Activated CD4-positive, CD25-positive, alpha-beta regulatory T cell (primary cell): ENCODE results near the gene SYNPO2.

Experiments used
- DNase-seq, 4 experiments: peaks; one replicate each; lab custom pipeline; 2025; lab: John Stamatoyannopoulos, UW

Gene SYNPO2

GRCh38 chr4:118881512-118882146 is 7.0 kb upstream of the SYNPO2 start:
- DNase-seq, result no peak

GRCh38 chr4:118883861-118884260 is 4.8 kb upstream of the SYNPO2 start:
- no peak for DNase-seq

- DNase-seq, result no peak
These were observed 3.9 kb upstream of the SYNPO2 start for GRCh38 chr4:118884716-118885115.

- no peak for DNase-seq
These were observed 648 bp downstream of the SYNPO2 start for GRCh38 chr4:118889312-118889691.

- DNase-seq, result no peak
These were observed 5.4 kb downstream of the SYNPO2 start for GRCh38 chr4:118894034-118894433.

- no peak for DNase-seq
These were observed 9.6 kb downstream of the SYNPO2 start for GRCh38 chr4:118898221-118898620.

- no peak for DNase-seq
These were observed 10.1 kb downstream of the SYNPO2 start for GRCh38 chr4:118898684-118899138.

- no peak for DNase-seq
These were observed 15.8 kb downstream of the SYNPO2 start for GRCh38 chr4:118904418-118904817.

- no peak for DNase-seq
These were observed 16.3 kb downstream of the SYNPO2 start for GRCh38 chr4:118904935-118905334.

- no peak for DNase-seq
These were observed 16.9 kb downstream of the SYNPO2 start for GRCh38 chr4:118905566-118905965.

GRCh38 chr4:118909173-118909956 is 20.7 kb downstream of the SYNPO2 start:
- DNase-seq, result no peak

GRCh38 chr4:118910221-118910620 is 21.6 kb downstream of the SYNPO2 start:
- DNase-seq, result no peak

- no peak for DNase-seq
These were observed 22.6 kb downstream of the SYNPO2 start for GRCh38 chr4:118911238-118911703.

GRCh38 chr4:118915468-118915867 is 26.8 kb downstream of the SYNPO2 start:
- no peak for DNase-seq

- DNase-seq, result no peak
These were observed 28.1 kb downstream of the SYNPO2 start for GRCh38 chr4:118916691-118917289.

- no peak for DNase-seq
These were observed 28.9 kb downstream of the SYNPO2 start for GRCh38 chr4:118917582-118917981.

- no peak for DNase-seq
These were observed 29.7 kb downstream of the SYNPO2 start for GRCh38 chr4:118918388-118918787.

GRCh38 chr4:118920247-118920646 is 31.6 kb downstream of the SYNPO2 start:
- DNase-seq, result no peak

GRCh38 chr4:118921786-118922185 is 33.1 kb downstream of the SYNPO2 start:
- no peak for DNase-seq

- no peak for DNase-seq
These were observed 35.2 kb downstream of the SYNPO2 start for GRCh38 chr4:118923891-118924290.

GRCh38 chr4:118927974-118928373 is 39.3 kb downstream of the SYNPO2 start:
- DNase-seq, result no peak

- DNase-seq, result no peak
These were observed 41.6 kb downstream of the SYNPO2 start for GRCh38 chr4:118930255-118930654.

- DNase-seq, result no peak
These were observed 43.1 kb downstream of the SYNPO2 start for GRCh38 chr4:118931786-118932185.
